Stimulated activated CD8-positive, alpha-beta memory T cell treated with anti-CD3 and anti-CD28 coated beads, Interleukin-15, amount 100 ng/mL, for 48 hours (primary cell): ENCODE results near the gene MVD.
"Not testable (repeated sequence)": the region's sequence is repeated elsewhere in the genome, so short reads cannot be mapped to it uniquely, and the experiment has no call there.

Experiments
- DNase-seq, 2 donors: peaks; one replicate each; pipeline ENCODE4 v3.0.0-alpha.2; 2020; ENCODE audit warnings: low read depth in 2 of 2

Gene MVD

GRCh38 chr16:88681709-88682451 lies 19.0 kb upstream of the MVD start:
- peak in 1 of 2 donors; percentile 76 for DNase-seq

- DNase-seq, result no peak
Measured at GRCh38 chr16:88681084-88681680, 18.3 kb upstream of the MVD start.

- DNase-seq, result no peak
Measured at GRCh38 chr16:88680554-88681083, 17.7 kb upstream of the MVD start.

DNA sequence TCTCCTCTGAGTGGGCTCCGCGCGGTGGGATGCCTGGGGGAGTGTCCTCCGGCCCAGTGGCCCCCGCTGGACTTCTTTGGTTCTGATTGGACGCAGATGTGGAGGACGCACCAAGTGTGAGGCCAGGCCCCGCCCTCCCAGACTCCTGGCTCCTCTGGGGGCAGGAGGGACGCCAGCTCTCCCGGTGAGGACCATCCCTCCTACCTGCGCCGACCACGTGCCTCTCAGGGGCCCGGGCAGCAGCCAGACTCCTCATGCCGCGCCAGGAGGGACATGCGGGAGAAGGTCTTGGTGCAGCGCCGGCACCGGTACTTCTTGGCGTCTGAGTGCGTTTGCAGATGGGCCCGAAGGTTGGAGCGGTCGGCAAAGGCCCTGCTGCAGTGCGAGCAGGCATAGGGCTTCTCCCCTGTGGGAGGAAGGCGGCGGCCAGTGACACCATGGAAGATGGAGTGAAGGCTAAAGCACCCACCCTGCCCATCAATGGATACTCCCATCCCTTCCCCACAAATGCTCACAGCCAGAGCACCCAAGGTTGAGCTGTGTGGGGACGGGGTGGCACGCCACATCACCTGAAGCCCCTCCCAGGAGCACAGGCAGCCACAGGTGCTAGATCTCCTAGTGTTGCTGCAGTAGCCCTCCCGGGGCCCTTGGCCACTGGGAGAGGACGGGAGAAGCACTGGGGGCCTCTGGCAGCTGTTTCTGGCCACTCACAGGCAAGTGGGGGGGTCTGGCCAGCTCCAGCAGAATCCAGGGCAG lies 15.5 kb upstream of the MVD start:
- DNase-seq, result no peak

GRCh38 chr16:88677721-88678120 lies 14.8 kb upstream of the MVD start:
- DNase-seq, result no peak

- no peak for DNase-seq
Measured at GRCh38 chr16:88676502-88677242, 13.8 kb upstream of the MVD start.

DNA sequence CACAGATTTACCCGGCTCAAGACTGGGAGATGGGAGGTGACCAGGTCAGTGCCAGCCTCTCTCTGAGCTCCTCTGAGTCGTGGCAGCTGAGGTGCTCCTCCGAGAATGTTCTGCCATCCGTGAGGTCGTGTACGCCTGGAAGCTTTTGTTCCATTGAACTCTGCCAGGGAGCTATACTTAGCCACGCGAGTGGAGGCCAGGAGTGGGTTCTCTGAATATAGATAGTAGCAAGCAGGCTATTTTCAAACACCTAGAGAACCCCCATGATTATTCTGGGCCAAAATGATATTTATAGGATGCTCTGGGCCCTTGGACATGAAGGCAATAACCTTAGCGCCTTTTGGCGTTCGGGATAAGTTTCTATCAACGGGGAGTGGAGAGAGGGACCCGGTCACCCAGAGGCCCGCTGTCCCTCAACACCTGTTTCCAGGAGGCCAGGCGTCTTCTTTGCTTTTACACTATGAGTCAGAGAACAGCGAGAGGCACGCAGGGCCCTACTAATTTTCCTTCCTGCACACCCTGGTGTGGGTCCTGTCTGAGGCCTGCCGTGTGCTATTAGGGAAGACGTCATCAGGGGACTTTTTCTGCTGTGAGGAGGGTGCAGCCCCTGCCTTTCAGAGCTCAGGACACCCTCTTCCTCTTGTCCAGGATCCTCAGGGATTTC lies 11.0 kb upstream of the MVD start:
- no peak for DNase-seq

GRCh38 chr16:88672776-88673175 lies 9.9 kb upstream of the MVD start:
- DNase-seq, result no peak

DNA sequence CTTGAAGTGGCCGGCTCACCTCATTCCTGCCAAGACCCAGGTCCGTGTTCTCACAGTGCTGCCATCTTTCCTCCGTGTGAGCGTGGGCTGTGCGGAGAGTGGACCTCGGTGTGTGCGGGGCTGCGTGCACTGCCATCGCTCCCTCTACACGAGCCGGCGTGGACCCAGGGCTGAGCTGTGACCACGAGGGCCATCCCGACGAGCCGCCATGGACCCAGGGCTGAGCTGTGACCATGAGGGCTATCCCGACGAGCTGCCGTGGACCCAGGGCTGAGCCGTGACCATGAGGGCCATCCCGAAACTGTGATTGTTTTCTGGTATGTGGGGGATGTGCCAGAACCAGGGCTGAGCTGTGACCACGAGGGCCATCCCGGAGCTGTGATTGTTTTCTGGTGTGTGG lies 8.9 kb upstream of the MVD start:
- no peak for DNase-seq

DNA sequence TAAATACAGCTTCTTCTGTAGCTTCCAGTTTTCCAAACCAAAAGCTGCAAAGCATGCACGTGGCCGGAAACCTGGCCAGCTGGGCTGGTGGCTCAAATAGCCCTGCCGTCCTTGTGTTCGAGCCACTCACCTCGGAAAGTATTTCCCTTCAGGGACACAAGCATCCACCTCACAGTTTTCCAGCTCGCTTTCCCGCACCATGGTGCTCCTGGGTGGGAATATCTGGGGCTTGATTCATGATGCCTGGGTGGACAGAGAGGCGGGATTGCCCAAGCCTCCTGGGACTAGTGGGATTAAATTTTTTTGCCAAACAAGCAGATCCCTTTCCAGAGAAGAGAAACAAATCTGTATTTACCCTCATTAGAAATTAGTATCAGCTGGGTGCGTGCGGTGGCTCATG lies 7.1 kb upstream of the MVD start:
- DNase-seq, result no peak

DNA sequence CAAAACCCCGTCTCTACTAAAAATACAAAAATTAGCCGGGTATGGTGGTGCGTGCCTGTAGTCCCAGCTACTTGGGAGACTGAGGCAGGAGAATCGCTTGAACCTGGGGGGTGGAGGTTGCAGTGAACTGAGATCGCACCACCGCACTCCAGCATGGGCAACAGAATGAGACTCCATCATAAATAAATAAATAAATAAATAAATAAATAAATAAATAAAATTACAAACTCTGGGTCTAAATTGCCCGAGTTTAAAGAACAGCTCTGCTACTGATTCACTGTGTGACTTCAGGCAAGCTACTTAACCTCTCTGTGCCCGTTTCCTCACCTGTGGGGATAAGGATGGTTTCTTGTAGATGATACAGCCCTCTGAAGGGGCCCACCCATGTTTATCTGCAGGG lies 6.6 kb upstream of the MVD start:
- DNase-seq, result not testable (repeated sequence)

DNA sequence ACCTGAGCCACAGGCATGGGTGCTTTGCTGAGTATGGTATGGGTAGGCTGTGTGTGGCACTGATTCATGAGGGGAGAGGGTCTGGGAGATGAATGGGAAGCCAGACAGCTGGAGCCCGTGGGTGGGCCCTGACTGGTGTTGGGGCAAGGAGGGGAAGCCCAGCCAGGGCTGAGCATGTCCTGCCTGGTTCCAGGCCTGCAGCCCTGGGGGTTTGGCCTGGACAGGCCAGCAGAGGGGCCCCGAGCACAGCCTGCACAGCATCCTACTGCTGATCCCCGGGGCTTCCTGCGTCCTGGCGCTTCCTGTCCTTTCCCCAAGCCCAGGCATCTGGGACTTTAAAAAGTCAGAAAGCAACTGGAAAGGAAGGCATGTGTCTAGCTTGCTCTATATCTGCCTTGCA lies 4.6 kb upstream of the MVD start:
- no peak for DNase-seq

GRCh38 chr16:88665570-88665969 lies 2.7 kb upstream of the MVD start:
- DNase-seq, result no peak

DNA sequence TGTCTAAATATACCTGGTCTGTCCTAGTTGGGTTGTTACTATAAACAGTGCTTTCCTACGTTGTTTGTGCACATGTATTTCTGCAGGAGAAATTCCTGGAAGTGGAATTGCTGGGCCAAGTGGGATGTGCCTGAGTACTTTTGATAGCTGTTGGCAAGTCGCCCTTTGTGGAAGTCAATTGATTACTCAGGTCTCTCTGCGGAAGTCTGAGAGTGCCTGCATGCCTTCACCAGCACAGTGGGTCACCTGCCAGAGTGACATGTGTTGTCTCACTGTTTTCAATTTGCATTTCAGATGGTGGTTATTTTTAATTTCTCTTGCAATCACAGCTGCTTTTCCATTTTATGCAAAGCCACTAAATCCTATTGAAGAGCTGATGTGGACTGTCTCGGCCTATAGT lies 2.3 kb upstream of the MVD start:
- no peak for DNase-seq

DNA sequence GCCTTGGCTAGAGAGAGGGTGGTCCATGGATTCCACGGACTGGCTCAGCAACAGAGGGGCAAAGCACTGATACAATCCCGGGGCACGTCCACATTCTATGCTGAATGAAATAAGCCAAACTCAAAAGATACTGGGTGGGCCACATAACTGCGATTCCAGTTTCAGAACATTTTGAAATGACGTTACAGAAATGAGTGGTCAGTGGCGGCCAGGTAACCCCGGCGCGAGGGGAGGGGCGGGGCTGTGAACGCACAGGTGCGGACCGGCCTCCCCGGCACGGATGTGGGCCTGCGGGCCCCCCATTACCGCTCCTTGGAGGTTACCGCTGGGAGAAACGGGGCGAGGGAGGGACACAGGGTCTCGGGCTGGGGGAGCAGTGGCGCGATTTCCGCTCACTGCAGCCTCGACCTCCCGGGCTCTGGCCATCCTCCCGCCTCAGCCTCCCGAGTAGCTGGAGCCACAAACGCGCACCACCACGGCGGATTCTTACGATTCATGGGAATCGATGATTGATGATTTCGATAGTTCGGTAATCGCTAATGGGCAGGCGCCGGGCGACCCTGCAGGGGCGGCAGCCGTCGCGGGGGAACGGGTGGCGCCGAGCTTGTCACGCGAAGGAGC lies 559 bp downstream of the MVD start:
- no peak for DNase-seq

GRCh38 chr16:88661468-88661867 lies 1.4 kb downstream of the MVD start:
- no peak for DNase-seq

DNA sequence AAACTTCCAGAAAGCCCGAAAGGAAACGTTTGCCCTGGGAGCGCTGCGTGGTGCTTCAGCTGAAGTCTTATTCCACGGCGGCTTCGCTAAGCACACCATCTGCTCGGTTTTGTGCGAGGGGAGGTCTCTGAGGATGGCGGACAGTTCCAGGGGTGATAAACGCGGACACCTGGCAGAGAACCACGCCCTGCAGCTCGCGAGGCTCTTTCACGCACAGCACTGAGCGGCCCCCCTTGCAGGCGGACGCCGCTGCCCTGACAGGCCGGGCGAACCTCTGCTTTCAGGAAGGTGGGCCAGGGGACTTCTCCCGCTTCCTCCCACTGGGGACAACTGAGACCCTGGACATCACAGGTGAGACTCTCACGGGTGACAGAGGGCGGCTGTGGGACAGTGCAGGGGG lies 3.7 kb downstream of the MVD start:
- DNase-seq, result no peak

GRCh38 chr16:88658714-88659113 lies 4.2 kb downstream of the MVD start:
- no peak for DNase-seq

GRCh38 chr16:88657371-88657770 lies 5.5 kb downstream of the MVD start:
- no peak for DNase-seq

DNA sequence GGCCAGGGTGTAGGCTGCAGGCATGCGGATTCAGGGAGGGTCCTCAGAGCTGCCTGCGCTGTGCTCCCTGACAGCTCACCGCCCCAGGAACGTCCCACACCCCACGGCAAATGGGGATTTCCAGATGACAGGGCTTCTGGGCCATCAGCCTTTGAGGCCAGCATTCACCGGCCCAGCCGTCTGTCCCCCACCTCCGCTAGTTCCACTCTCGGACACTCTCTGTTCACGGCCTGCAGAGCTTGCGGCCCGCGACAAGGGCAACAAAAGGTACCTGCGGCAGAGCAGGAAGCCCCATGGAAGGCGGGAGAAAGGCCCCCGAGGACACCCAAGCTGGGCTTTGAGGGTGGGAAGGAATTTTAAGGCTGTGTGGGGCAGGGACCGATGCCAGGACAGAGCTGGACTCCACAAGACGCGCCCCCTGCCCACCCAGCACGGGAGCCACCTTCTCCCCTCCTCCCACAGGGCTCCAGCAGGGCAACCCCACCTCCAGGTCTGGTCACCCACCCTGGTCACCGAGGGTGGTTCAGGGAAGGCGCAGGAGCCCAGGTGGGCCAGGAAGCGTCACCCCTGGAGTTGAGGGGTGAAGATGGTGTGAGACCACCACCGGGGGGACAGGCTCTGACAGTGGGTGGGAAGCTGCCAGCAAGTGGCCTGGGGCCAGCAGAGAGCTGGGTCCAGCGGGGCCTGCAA lies 6.5 kb downstream of the MVD start:
- no peak for DNase-seq
